ENCODE results near the gene DLL3.
"Not testable (repeated sequence)": the region's sequence is repeated elsewhere in the genome, so short reads cannot be mapped to it uniquely, and the experiment has no call there.

The DLL3 gene

GRCh38 chr19:39498798-39499642, at the start of gene DLL3:
DLL3 (plus strand) TSS chr19:39498947; CDS start chr19:39498975, 28 bp downstream.
- DNase-seq: no peak

- DNase-seq: no peak
These were observed 49.5 kb upstream of the DLL3 start for GRCh38 chr19:39449116-39449797.

GRCh38 chr19:39451257-39451656, 47.5 kb upstream of the DLL3 start:
- not testable (repeated sequence) for DNase-seq

GRCh38 chr19:39463403-39463802, 35.3 kb upstream of the DLL3 start:
- no peak for DNase-seq

DNA sequence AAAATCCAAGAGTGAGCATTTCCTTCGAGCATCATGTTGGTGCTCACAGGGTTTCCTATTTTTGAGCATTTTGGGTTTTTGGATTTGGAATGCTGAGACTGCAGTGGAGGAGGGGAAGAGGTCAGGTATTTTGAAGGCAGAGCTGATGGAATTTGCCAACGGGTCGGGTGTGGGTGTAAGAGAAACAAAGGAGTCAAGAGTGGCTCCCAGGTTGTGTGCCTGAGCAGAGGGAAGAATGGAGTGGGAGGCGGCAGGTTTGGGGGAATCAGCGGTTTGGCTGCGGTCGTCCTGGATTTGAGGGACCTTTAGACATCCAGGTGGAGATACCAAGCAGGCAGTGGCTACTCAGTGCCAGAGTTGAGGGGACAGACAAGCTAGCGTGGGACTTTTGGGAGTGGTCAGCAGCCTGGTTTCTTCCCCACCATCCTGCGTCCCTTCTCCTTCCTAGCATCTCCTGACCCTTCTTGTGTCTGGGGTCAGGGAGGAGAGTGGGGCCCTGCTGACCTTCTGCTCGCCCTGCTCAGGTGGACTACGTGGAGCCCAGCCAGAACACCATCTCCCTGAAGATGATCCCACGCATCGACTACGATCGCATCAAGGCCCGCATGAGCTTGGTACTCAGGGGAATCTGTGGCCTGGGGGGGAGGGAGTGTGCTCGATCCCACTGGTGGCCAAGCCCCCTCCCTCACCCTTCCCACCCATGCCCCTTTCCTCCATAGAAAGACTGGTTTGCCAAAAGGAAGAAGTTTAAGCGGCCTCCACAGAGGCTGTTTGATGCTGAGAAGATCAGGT, 32.6 kb upstream of the DLL3 start:
- no peak for DNase-seq

DNA sequence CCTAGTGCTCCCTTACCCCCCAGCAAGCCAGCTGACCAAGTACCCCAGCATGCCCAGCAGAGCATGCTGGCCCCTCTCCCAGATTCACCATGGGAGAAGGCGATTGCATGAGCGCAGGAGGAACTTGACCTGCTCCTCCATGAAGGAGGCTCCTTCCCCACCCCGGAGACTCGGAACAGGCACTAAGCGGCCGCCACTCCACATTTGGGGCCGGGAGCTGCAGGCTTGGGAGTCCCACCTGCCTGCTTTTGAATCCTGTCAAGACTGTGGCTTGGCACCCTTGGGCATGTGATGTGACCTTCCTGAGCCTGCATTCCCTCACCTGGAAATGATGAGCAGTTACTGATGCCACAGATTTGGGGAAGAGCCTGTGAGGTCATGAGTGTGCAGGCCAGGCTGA, 30.8 kb upstream of the DLL3 start:
- DNase-seq: no peak

DNA sequence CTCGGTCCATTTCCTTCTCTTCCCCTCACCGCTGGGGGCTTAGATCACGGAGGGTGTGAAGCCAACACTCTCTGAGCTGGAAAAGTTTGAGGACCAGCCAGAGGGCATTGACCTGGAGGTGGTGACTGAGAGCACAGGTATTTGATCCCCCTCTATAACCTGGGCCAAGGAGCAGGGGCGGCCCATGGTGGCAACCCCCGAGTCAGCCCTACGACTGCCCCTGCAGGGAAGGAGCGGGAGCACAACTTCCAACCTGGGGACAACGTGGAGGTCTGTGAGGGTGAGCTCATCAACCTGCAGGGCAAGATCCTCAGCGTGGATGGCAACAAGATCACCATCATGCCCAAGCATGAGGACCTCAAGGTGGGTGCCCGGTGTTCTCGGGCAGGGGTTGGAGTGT, 29.7 kb upstream of the DLL3 start:
- DNase-seq: no peak

- no peak for DNase-seq
These were observed 29.2 kb upstream of the DLL3 start for GRCh38 chr19:39469567-39469966.

GRCh38 chr19:39470724-39471339, 27.9 kb upstream of the DLL3 start:
- DNase-seq: no peak

DNA sequence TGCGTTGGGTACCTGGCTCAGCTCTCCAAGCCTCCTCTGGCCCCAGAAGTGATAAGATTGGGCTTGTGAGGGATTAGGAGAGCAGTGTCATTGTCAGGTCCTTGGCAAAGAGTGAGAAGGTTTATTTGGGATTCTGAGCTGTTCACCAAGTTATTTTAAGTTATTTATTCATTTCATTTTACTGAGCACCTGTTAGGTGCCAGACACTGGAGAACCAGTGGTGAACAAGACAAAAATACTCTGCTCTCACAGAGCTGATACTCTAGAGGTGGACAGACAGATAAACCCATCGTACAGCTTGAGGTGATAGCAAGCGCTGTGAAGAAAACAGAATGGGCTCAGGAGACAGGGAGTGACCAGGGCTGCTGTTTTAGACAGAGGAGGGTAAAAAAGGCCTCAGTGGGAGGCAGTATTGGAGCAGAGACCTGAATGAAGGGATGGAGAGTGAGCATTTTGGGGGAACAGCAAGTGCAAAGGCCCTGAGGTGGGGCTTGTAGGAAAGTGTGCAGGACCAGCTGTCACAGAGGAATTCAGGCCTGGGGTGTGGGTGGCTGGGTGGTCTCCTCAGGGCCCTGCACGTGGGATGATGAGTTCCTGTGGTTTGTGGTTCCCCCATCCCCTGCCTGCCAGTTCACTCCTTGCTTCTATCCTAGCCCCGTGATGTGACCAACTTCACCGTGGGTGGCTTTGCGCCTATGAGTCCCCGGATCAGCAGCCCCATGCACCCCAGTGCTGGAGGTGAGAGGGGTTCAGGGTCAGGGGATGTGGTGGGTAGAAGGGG, 26.8 kb upstream of the DLL3 start:
- DNase-seq: no peak

DNA sequence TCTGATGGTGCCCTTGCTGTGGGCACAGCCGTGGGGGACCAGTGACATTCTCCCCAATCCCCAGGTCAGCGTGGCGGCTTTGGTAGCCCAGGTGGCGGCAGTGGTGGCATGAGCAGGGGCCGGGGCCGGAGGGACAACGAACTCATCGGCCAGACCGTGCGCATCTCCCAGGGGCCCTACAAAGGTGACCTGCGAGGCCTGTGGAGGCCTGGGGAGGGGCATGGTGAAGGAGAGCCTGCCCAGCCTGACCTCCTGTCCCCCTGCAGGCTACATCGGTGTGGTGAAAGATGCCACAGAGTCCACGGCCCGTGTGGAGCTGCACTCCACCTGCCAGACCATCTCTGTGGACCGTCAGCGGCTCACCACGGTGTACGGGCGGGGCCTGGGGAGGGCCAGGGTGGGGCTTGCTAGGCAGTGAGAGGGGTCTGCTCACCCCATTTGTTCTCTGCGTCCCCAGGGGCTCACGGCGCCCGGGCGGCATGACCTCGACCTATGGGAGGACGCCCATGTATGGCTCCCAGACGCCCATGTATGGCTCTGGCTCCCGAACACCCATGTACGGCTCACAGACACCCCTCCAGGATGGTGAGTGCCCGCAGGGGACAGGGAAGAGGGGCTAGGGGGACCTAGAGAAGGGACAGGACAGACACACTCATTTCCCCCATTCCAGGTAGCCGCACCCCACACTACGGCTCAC, 25.9 kb upstream of the DLL3 start:
- no peak for DNase-seq

- DNase-seq: no peak
These were observed 25.2 kb upstream of the DLL3 start for GRCh38 chr19:39473443-39473960.

GRCh38 chr19:39474139-39474620, 24.6 kb upstream of the DLL3 start:
- peak; percentile 76 to 78 for DNase-seq

DNA sequence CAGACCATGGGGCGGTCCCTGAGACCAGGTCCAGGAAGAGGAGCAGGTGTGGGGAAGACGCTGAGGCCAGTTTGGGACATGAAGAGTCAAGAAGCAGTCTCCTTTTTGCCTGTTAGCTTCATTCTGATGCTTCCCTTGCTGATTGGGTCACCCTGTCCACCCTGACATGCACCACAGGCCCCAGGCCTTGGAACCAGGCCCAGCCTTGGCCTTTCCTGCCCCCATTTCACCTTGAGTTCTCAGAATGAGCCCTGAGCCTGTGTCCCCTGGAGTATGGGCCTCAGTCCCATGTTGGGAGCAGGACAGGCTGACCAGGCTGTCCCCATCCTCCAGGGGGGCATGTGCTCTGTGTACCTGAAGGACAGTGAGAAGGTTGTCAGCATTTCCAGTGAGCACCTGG, 23.0 kb upstream of the DLL3 start:
- no peak for DNase-seq

- not testable (repeated sequence) for DNase-seq
These were observed 19.4 kb upstream of the DLL3 start for GRCh38 chr19:39479319-39479801.

- DNase-seq: no peak
These were observed 18.8 kb upstream of the DLL3 start for GRCh38 chr19:39479916-39480315.

DNA sequence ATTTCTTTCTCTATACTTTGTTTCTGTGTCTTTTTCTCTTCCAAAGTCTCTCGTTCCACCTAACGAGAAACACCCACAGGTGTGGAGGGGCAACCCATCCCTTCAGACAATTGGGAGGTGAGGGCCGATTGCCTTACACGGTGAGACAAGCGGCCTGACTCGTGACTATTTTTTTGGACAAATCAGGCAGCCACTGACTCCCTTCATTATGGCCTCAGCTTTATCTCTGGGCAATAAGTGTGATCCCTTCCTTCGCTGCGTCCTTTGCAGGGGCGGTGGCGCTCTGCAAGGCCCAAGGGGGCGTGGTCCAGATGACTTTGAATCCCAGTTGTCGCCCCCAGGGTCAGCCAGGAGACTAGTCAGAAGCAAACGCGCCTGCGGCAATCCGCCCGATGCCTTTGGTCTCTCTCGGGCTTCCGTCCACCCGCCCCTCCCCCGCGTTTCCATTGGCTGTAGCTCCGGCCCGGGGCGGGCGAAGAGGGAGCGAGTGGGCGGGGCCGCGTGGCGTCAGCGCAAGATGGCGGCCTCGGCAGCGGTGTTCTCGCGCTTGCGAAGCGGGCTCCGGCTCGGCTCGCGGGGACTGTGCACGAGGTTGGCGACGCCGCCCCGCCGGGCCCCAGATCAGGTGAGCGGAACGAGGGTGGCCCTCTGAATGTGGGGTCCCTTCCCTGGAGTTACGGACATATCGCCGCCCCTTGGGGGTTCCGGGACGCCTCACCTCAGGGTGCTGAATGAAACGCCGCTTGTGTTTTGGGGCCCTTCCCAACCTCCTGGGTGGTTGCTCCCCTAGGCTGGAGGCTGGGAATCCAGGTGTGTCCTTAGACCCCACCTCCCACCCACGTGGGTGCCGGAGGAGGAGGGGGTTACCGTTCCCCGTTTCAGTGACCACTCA, 18.2 kb upstream of the DLL3 start, which contains the start of gene TIMM50:
TSS of gene TIMM50 (plus strand) at position 502 of the 892 bp plus-strand sequence. CDS start at position 518, 16 bp downstream.
- DNase-seq: peak; percentile 97

DNA sequence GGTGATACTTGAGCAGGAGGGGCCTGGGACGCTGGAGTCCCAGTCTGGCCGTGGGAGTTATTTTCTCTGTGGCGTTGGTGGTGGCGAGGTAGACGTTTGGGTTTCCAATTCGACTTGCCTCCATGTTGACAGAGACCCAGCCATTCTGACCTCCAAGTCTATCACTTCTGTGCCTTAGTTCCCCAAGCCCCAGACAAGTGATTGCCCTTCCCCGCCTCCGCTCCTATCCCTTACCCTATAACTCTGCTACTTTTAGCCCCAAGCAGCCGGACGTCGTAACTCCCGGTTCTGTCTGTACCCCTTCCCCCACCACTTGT, 17.6 kb upstream of the DLL3 start:
- DNase-seq: no peak

- no peak for DNase-seq
These were observed 17.1 kb upstream of the DLL3 start for GRCh38 chr19:39481676-39482075.

DNA sequence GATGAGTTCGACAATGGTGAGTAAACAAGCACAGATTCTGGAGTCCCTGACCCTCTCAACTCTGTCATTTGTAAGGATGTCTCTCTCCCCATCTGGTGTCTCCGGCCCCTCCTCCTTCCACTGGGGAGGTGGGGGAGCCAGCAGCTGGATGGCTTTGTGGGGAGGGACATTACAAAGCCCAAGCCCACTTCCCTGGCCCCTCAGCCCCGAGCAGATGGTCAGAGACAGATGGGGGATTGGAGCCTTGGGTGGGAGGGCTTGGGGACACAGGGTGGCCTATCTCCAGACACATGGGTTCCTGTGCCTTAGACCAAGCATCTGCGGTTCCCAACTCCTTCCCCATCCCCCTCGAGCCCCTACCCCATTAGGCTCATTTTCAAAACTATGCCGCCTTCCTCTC, 15.6 kb upstream of the DLL3 start:
- no peak for DNase-seq

Data from activated CD4-positive, alpha-beta T cell treated with anti-CD3 and anti-CD28 coated beads, Interleukin-2, amount 50 U/mL, for 4 hours (primary cell).